IPS-18a (cell line): Measurements from ENCODE around the gene C9orf72.

Source experiments
- H3K27ac ChIP-seq: one replicate; pipeline ENCODE4 v1.5.1; 2013; ENCODE audit warnings: low read length
- H3K27me3 ChIP-seq: one replicate; pipeline ENCODE4 v1.6.1; 2013; ENCODE audit warnings: mild to moderate bottlenecking, low read length; ENCODE audit not compliant: control insufficient read depth, insufficient read depth
- H3K36me3 ChIP-seq: one replicate; pipeline ENCODE4 v1.6.1; 2013; ENCODE audit warnings: low read depth, low read length; ENCODE audit not compliant: control insufficient read depth
- H3K4me1 ChIP-seq: one replicate; pipeline ENCODE4 v1.6.1; 2013; ENCODE audit warnings: low read depth, low read length; ENCODE audit not compliant: control insufficient read depth
- H3K4me3 ChIP-seq: one replicate; pipeline ENCODE4 v1.5.1; 2013; ENCODE audit warnings: low read length
- H3K9ac ChIP-seq: one replicate; pipeline ENCODE4 v1.6.1; 2013; ENCODE audit warnings: mild to moderate bottlenecking, low read length, moderate library complexity
- H3K9me3 ChIP-seq: one replicate; pipeline ENCODE4 v1.6.1; 2013; ENCODE audit warnings: low read depth, low read length; ENCODE audit not compliant: control insufficient read depth

The C9orf72 gene

GRCh38 chr9:27558307-27558706 is 15.0 kb downstream of the C9orf72 start:
- peaks cover 64% of the 10 kb centered on the region for H3K36me3 ChIP-seq

GRCh38 chr9:27556470-27556869 is 16.8 kb downstream of the C9orf72 start:
- peaks cover 55% of the 10 kb centered on the region for H3K36me3 ChIP-seq
- H3K27ac ChIP-seq, result no peak overlapping the region
- no peaks in the 10 kb centered on the region for H3K4me1 ChIP-seq
- H3K9me3 ChIP-seq, result no peaks in the 10 kb centered on the region
- no peak overlapping the region for H3K4me3 ChIP-seq
- no peaks in the 10 kb centered on the region for H3K27me3 ChIP-seq
- no peak overlapping the region for H3K9ac ChIP-seq

More at GRCh38 chr9:27558307-27558706, 15.0 kb downstream of the C9orf72 start:
- Histone ChIP-seq H3K27ac (no peak overlapping the region), H3K4me3 (no peak overlapping the region), H3K9ac (no peak overlapping the region), H3K27me3 (no peaks in the 10 kb centered on the region), H3K4me1 (no peaks in the 10 kb centered on the region), H3K9me3 (no peaks in the 10 kb centered on the region)

- H3K4me3 ChIP-seq, result no peak overlapping the region
- H3K27ac ChIP-seq, result no peak overlapping the region
- H3K27me3 ChIP-seq, result no peaks in the 10 kb centered on the region
- peaks cover 43% of the 10 kb centered on the region for H3K36me3 ChIP-seq
- H3K9me3 ChIP-seq, result no peaks in the 10 kb centered on the region
- no peaks in the 10 kb centered on the region for H3K4me1 ChIP-seq
- H3K9ac ChIP-seq, result no peak overlapping the region
These were observed 18.6 kb downstream of the C9orf72 start for GRCh38 chr9:27554712-27555111.

GRCh38 chr9:27549196-27549755 is 24.0 kb downstream of the C9orf72 start:
- no peaks in the 10 kb centered on the region for H3K9me3 ChIP-seq
- no peak overlapping the region for H3K27ac ChIP-seq
- H3K9ac ChIP-seq, result no peak overlapping the region
- H3K4me3 ChIP-seq, result no peak overlapping the region
- no peaks in the 10 kb centered on the region for H3K27me3 ChIP-seq
- H3K36me3 ChIP-seq, result peaks cover 31% of the 10 kb centered on the region
- no peaks in the 10 kb centered on the region for H3K4me1 ChIP-seq

- H3K4me1 ChIP-seq, result no peaks in the 10 kb centered on the region
- no peak overlapping the region for H3K9ac ChIP-seq
- H3K4me3 ChIP-seq, result no peak overlapping the region
- no peaks in the 10 kb centered on the region for H3K9me3 ChIP-seq
- H3K27ac ChIP-seq, result no peak overlapping the region
- H3K36me3 ChIP-seq, result peaks cover 26% of the 10 kb centered on the region
- H3K27me3 ChIP-seq, result no peaks in the 10 kb centered on the region
These were observed 25.1 kb downstream of the C9orf72 start for GRCh38 chr9:27548055-27548741.

GRCh38 chr9:27545471-27545870 is 27.8 kb downstream of the C9orf72 start:
- H3K27ac ChIP-seq, result no peak overlapping the region
- peaks cover 25% of the 10 kb centered on the region for H3K36me3 ChIP-seq
- H3K9me3 ChIP-seq, result no peaks in the 10 kb centered on the region
- H3K27me3 ChIP-seq, result no peaks in the 10 kb centered on the region
- no peaks in the 10 kb centered on the region for H3K4me1 ChIP-seq
- no peak overlapping the region for H3K4me3 ChIP-seq
- no peak overlapping the region for H3K9ac ChIP-seq

GRCh38 chr9:27542508-27542907 is 30.8 kb downstream of the C9orf72 start:
- H3K27me3 ChIP-seq, result no peaks in the 10 kb centered on the region
- no peaks in the 10 kb centered on the region for H3K9me3 ChIP-seq
- H3K9ac ChIP-seq, result no peak overlapping the region
- H3K27ac ChIP-seq, result no peak overlapping the region
- H3K4me1 ChIP-seq, result no peaks in the 10 kb centered on the region
- peaks cover 16% of the 10 kb centered on the region for H3K36me3 ChIP-seq
- no peak overlapping the region for H3K4me3 ChIP-seq

GRCh38 chr9:27541740-27542139 is 31.5 kb downstream of the C9orf72 start:
- H3K9ac ChIP-seq, result no peak overlapping the region
- no peak overlapping the region for H3K27ac ChIP-seq
- no peak overlapping the region for H3K4me3 ChIP-seq
- no peaks in the 10 kb centered on the region for H3K4me1 ChIP-seq
- no peaks in the 10 kb centered on the region for H3K9me3 ChIP-seq
- H3K27me3 ChIP-seq, result no peaks in the 10 kb centered on the region
- peaks cover 10% of the 10 kb centered on the region for H3K36me3 ChIP-seq

- H3K4me3 ChIP-seq, result no peak overlapping the region
- H3K9me3 ChIP-seq, result no peaks in the 10 kb centered on the region
- no peak overlapping the region for H3K27ac ChIP-seq
- no peaks in the 10 kb centered on the region for H3K4me1 ChIP-seq
- peaks cover 8% of the 10 kb centered on the region for H3K36me3 ChIP-seq
- no peaks in the 10 kb centered on the region for H3K27me3 ChIP-seq
- no peak overlapping the region for H3K9ac ChIP-seq
These were observed 32.8 kb downstream of the C9orf72 start for GRCh38 chr9:27540502-27540901.

- no peak overlapping the region for H3K27ac ChIP-seq
- peaks cover 3% of the 10 kb centered on the region for H3K36me3 ChIP-seq
- no peaks in the 10 kb centered on the region for H3K9me3 ChIP-seq
- no peak overlapping the region for H3K9ac ChIP-seq
- H3K27me3 ChIP-seq, result no peaks in the 10 kb centered on the region
- no peak overlapping the region for H3K4me3 ChIP-seq
- no peaks in the 10 kb centered on the region for H3K4me1 ChIP-seq
These were observed 33.5 kb downstream of the C9orf72 start for GRCh38 chr9:27539479-27540441.

- Histone ChIP-seq H3K27ac (no peak overlapping the region), H3K27me3 (no peaks in the 10 kb centered on the region), H3K9me3 (no peaks in the 10 kb centered on the region), H3K9ac (no peak overlapping the region), H3K36me3 (no peaks in the 10 kb centered on the region), H3K4me3 (no peak overlapping the region), H3K4me1 (no peaks in the 10 kb centered on the region)
These were observed 34.6 kb downstream of the C9orf72 start for GRCh38 chr9:27538647-27539046.
